Osteoblast (primary cell): ENCODE results near the gene CACFD1. TPM values are rescaled to one million over a fixed set of nuclear protein-coding genes. Genes with fewer than 3 reads are reported as not detected.
A peak's percentile ranks its signal among the peaks of the same experiment; 100 is the strongest.

Source experiments
- DNase-seq: peaks from one replicate; pipeline ENCODE4 v3.0.0; 2011; ENCODE audit warnings: low spot score, mixed read lengths; ENCODE audit not compliant: insufficient read length; ENCODE audit errors: missing footprints
- H2AFZ ChIP-seq: 2 replicates; pipeline ENCODE4 v1.6.0; 2011; ENCODE audit warnings: mild to moderate bottlenecking, low read length
- H3K27ac ChIP-seq: 2 replicates; pipeline ENCODE4 v1.5.1; 2011; ENCODE audit warnings: mild to moderate bottlenecking, low read depth, low read length, moderate library complexity
- H3K27me3 ChIP-seq: 2 replicates; pipeline ENCODE4 v1.6.0; 2012; ENCODE audit warnings: mild to moderate bottlenecking, control low read depth, inconsistent platforms, low read length, moderate library complexity; ENCODE audit not compliant: insufficient read depth
- H3K36me3 ChIP-seq: 2 replicates; pipeline ENCODE4 v1.5.1; 2011; ENCODE audit warnings: mild to moderate bottlenecking, low read length, control low read depth, moderate library complexity; ENCODE audit not compliant: insufficient read depth
- H3K4me1 ChIP-seq: 2 replicates; pipeline ENCODE4 v1.5.1; 2011; ENCODE audit warnings: mild to moderate bottlenecking, low read length, control low read depth, moderate library complexity; ENCODE audit not compliant: insufficient read depth
- H3K4me2 ChIP-seq: 2 replicates; pipeline ENCODE4 v1.6.0; 2011; ENCODE audit warnings: mild to moderate bottlenecking, low read length; ENCODE audit not compliant: insufficient read depth
- H3K4me3 ChIP-seq: fragments of 200-600 bp; sonication (generic); 3 replicates; pipeline ENCODE4 v1.5.1; 2012; ENCODE audit warnings: mild to moderate bottlenecking, low read length, inconsistent platforms; ENCODE audit not compliant: insufficient read depth
- H3K79me2 ChIP-seq: 2 replicates; pipeline ENCODE4 v1.6.0; 2012; ENCODE audit warnings: mild to moderate bottlenecking, low read length, control low read depth, inconsistent platforms; ENCODE audit not compliant: insufficient read depth
- H3K9me3 ChIP-seq: 2 replicates; pipeline ENCODE4 v1.5.1; 2011; ENCODE audit warnings: low read depth, low read length, control low read depth
- H4K20me1 ChIP-seq: 2 replicates; pipeline ENCODE4 v1.6.0; 2012; ENCODE audit warnings: mild to moderate bottlenecking, low read length, control low read depth; ENCODE audit not compliant: insufficient read depth
- total RNA-seq: library from RNA; depleted of rRNA; stranded (reverse); fragments of >200 nt; gene quantifications from 2 replicates; pipeline ENCODE4 v1.2.3, GENCODE V29; 2012
- TF ChIP-seq, protein P1 (sequence below): IDR thresholded peaks from 2 replicates; pipeline ENCODE4 v1.5.1; 2011; ENCODE audit warnings: mild to moderate bottlenecking, low read depth, low read length, moderate library complexity; ENCODE audit errors: extremely low read depth

The CACFD1 gene
- total RNA-seq, 1 donor: 9.0 TPM

- peaks cover 2% of the 10 kb centered on the region for H4K20me1 ChIP-seq
- DNase-seq: peak; percentile 41
- H3K4me2 ChIP-seq: peak overlapping the region; percentile 92
- peaks cover 9% of the 10 kb centered on the region for H3K4me1 ChIP-seq
- no peak overlapping the region for H3K4me3 ChIP-seq
- H3K79me2 ChIP-seq: peaks cover 36% of the 10 kb centered on the region
- H3K27me3 ChIP-seq: peaks cover 2% of the 10 kb centered on the region
- no peak overlapping the region for H3K27ac ChIP-seq
- no peaks in the 10 kb centered on the region for H3K9me3 ChIP-seq
- no peak overlapping the region for H2AFZ ChIP-seq
- TF ChIP-seq, protein P1, sequence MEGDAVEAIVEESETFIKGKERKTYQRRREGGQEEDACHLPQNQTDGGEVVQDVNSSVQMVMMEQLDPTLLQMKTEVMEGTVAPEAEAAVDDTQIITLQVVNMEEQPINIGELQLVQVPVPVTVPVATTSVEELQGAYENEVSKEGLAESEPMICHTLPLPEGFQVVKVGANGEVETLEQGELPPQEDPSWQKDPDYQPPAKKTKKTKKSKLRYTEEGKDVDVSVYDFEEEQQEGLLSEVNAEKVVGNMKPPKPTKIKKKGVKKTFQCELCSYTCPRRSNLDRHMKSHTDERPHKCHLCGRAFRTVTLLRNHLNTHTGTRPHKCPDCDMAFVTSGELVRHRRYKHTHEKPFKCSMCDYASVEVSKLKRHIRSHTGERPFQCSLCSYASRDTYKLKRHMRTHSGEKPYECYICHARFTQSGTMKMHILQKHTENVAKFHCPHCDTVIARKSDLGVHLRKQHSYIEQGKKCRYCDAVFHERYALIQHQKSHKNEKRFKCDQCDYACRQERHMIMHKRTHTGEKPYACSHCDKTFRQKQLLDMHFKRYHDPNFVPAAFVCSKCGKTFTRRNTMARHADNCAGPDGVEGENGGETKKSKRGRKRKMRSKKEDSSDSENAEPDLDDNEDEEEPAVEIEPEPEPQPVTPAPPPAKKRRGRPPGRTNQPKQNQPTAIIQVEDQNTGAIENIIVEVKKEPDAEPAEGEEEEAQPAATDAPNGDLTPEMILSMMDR: no peak
- peaks cover 7% of the 10 kb centered on the region for H3K36me3 ChIP-seq
These were observed 40.8 kb upstream of the CACFD1 start for GRCh38 chr9:133419005-133419404.

- DNase-seq: peak; percentile 13
- H4K20me1 ChIP-seq: no peaks in the 10 kb centered on the region
- peaks cover 22% of the 10 kb centered on the region for H3K79me2 ChIP-seq
- no peak overlapping the region for H3K4me3 ChIP-seq
- no peak overlapping the region for H3K4me2 ChIP-seq
- H3K9me3 ChIP-seq: no peaks in the 10 kb centered on the region
- TF ChIP-seq, protein P1: no peak
- peaks cover 9% of the 10 kb centered on the region for H3K4me1 ChIP-seq
- no peaks in the 10 kb centered on the region for H3K36me3 ChIP-seq
- H2AFZ ChIP-seq: no peak overlapping the region
- H3K27me3 ChIP-seq: peaks cover 2% of the 10 kb centered on the region
- H3K27ac ChIP-seq: no peak overlapping the region
These were observed 39.4 kb upstream of the CACFD1 start for GRCh38 chr9:133420392-133420827.

DNA sequence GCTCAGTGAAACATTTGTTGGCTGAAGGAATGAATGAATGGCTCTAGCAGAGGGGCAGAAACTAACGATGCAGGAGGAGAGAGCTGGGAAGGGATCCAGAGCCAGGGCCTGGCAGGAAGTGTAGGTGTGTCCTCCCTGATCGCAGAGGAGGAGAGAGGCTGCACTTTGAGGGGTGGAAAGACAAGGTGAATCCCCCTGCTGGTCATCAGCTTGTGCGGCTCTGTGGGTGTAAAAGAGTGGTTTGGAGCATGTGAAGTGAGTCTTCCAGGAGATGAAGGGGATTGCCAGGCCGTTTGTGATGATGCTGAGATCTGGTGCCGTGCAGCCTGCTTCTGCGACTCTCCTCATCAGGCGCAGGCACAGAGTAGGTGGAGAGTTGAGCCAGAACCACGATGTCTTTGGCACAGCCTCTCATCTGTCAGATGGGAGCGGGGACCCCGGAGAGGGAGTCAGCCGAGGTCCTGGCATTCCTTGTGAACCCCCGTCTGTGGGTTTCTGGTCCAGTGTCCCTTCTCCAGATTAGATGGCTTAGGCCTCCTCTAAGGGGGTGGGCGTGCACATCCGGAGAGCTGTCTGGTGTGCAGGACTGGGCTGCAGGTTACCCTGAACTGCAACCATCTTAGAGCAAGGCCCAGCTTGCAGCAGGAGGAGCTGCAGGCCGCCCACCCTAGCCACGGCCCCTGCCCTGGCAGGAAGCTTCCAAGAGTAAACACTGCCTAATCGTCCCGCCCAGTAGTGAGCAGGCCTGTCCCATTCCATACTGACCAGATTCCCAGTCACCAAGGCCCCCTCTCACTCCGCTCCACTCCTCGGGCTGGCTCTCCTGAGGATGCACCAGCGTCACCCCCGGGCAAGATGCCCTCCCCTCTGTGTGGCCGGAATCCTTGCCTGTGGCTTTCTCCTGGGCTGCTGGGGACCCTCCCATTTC lies 37.9 kb upstream of the CACFD1 start, which contains the start of gene ADAMTS13:
ADAMTS13 (plus strand) TSS at position 753 of the 928 bp plus-strand sequence; CDS start at position 830, 77 bp downstream.
- no peaks in the 10 kb centered on the region for H3K36me3 ChIP-seq
- no peaks in the 10 kb centered on the region for H3K9me3 ChIP-seq
- no peak within 1 kb of the TSS for H3K4me3 ChIP-seq
- H3K4me2 ChIP-seq: no peak within 1 kb of the TSS
- TF ChIP-seq, protein P1: peak; percentile 24
- no peaks in the 10 kb centered on the region for H4K20me1 ChIP-seq
- no peak within 1 kb of the TSS for H3K27ac ChIP-seq
- H3K27me3 ChIP-seq: peaks cover 2% of the 10 kb centered on the region
- peak; percentile 82 for DNase-seq
- H3K79me2 ChIP-seq: peaks cover 7% of the 10 kb centered on the region
- peak within 1 kb of the TSS; percentile 20 for H2AFZ ChIP-seq
- H3K4me1 ChIP-seq: peaks cover 2% of the 10 kb centered on the region

DNA sequence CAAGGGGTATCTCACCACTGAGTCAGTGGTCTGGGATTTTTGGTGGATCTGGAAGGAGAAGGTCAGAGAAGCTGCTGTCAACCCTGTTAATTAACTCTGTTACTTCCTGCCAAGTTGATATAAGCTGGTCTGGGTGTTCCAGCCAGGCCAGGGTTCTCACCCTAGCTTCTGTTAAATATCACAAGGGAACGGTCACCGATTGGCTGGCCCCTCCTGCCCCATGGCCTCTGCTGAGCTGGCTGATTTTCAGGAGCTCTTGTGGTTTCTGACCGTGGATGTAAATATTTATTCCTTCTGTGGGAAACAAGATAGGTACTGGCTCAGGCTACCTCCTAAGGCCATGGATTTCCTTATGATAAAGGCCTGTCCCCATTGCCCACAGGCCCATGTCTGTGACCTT lies 36.6 kb upstream of the CACFD1 start:
- Histone ChIP-seq H3K4me1 (no peaks in the 10 kb centered on the region), H3K4me2 (no peak overlapping the region), H2AFZ (no peak overlapping the region), H3K27me3 (peaks cover 15% of the 10 kb centered on the region), H3K36me3 (no peaks in the 10 kb centered on the region), H3K79me2 (no peaks in the 10 kb centered on the region), H3K9me3 (no peaks in the 10 kb centered on the region), H3K4me3 (no peak overlapping the region), H3K27ac (no peak overlapping the region), H4K20me1 (no peaks in the 10 kb centered on the region)
- TF ChIP-seq, protein P1: no peak
- peak; percentile 74 for DNase-seq
